ENCODE results near the gene MAST4.

Gene MAST4

GRCh38 chr5:67176936-67177335 is 580.7 kb downstream of the MAST4 start:
- no peak for DNase-seq

DNA sequence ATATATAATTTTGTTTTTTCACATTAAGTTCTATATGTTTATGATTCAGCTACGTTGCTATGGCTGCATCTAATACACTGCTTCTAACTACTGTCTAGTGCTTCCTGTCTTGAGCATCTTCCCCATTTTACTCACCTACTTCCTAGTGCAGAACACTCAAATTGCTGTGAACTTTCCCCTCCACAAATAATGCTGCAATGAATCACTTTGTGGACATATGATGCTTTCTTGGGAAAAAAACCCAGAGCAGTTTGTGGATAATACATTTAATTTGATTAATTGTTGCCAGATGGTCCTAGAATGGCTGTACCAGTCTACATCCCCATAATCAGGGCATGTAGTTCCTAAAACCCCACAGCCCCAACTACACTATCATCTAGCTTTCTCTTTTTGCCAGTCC is 581.9 kb downstream of the MAST4 start:
- DNase-seq = no peak

DNA sequence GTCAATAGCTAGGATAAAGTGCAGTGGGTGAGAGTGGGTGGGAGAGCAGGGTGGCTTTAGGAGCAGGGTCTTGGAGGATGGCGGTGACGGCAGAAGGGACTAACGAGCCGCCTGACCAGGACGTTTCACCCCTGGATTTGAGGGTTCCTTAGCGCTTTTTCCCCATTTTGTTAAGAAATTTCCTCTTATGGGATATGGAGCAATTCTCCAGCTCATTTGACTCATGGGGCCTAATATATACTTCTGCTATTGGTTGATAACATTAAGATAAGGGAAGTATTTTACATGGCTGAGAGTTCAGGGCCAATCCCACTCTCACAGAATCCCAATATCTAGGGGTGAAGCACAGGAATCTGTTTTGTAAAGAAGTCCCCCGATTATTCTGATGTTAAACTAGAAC is 582.8 kb downstream of the MAST4 start:
- no peak for DNase-seq

- DNase-seq = no peak
Measured at GRCh38 chr5:67179697-67180361, 583.6 kb downstream of the MAST4 start.

- no peak for DNase-seq
Measured at GRCh38 chr5:67181648-67182221, 585.5 kb downstream of the MAST4 start.

DNA sequence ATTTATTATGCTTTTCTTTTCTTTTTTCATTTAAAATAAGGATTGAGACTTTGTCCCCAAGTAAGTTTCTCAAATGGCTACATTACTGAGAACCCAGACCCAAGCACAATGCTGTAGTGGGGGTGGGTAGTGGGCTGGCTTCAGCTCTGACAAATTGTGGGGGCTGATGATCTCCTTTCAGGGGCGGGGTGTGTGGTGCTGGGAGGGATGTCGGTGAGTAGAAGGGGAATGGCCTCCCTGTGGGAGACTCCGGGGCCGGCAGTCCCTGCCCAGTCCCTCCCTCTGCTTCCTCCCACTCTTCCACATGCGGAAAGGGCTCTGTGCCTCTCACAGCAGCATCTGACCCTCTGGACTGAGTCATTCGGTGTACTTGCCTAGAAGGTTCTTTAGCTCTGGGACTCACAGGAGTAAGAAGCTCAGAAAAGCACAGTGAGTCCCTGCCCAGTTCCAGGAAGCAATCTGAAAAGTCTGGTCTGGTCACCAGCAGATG is 586.2 kb downstream of the MAST4 start:
- DNase-seq = no peak

- DNase-seq = no peak
Measured at GRCh38 chr5:67183859-67184258, 587.7 kb downstream of the MAST4 start.

- no peak for DNase-seq
Measured at GRCh38 chr5:67187006-67187715, 591.0 kb downstream of the MAST4 start.

DNA sequence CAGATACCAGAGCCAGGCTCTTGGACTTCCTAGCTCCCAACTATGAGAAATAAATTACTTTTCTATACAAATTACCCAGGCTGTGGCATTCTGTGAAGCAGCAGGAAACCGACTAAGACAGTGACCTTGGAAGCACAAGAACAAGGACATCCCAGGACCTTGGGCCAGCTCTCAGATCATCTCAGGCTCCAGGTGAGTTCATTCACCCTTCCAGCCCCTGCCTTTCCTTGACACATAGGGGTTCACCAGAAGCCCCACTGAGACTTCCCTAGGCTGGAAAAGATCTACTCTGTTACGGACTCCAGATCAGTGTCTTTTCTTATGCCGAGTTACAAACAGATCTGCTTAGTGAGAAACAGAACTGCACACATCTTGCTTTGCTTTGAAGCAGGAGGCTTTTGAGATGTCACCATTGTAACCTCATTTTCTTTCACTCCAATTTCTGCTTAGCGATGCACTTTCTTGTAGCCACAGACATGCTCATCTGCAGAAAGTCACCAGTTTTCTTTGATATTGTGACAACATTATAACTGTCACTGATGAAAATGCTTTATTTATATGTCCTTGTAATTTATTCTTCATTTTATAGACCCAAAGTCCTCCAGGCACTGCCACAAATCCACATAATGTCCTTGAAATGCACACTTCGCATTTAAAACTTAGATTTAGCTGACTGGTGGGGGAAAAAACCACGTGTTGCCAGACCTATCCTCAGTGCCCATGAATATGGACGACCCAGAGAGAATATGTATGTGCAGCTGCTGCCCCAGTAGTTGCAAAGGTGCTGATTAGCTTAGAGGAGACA is 592.3 kb downstream of the MAST4 start:
- DNase-seq = no peak

DNA sequence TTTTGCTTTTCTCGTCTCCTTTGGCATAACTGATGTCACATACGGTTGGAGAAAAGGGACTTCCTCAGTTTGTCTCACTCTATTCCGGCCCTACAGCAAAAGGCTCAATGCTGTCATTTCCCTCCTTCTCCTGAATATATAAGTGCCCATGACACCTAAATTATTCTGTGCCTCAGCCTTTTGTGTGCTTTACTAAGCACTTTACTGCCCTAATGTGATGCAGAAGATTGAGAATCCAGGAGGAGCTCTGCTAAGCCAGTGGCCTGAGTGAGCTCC is 592.8 kb downstream of the MAST4 start:
- no peak for DNase-seq

DNA sequence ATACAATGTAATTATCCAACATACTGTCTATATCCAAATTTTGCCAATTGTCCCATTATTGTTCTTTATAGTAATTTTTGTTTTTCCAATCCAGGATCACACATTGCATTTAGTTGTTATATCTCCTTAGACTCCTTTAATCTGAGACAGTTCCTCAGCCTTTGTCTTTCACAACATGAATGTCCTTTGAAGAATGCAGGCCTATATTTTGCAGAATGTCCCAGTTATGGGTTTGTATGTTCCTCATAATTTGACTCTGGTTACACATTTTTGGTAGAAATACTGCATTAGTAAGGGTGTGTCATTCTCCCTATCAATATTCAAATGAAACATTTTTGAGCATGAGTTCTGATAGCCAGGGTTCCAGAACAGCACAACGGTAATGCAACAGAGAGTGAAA is 593.7 kb downstream of the MAST4 start:
- DNase-seq = no peak

DNA sequence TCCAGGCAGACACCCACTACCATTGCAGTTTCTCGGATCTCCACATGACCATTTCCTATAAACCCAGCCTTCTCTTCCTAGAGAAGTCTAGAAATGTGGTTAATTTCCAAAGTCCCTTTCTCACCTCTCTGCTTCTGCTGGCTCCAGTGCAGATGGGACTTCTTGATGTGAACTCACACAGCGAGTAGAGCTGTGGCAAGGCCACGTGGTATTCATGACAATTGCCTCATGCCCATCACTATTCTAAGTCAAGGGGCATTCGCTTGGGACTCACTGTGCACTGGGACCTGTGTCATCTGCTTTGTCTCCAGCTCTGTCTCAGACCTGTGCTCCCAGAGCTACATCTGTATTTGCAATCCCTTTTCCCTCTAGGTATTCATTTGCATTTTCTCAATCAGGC is 594.2 kb downstream of the MAST4 start:
- no peak for DNase-seq

DNA sequence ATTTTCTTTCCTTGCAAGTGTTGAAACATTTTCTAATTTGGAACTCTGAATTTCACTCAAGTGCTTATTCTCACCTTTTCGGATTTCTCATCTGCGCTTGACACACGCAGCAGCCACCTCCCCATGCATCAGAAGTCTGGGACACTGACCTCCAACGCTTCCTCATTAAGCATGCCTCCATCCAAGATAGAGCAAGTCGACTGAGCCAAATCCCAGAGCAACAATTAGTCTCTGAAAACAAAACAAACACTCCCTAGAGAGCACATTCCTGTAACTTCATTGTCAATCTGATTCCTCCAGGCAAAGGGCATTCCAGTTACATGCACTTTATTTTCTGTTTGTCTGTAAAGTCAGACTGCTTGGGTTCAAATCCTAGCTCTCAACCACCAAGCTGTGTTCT is 594.7 kb downstream of the MAST4 start:
- DNase-seq = no peak

DNA sequence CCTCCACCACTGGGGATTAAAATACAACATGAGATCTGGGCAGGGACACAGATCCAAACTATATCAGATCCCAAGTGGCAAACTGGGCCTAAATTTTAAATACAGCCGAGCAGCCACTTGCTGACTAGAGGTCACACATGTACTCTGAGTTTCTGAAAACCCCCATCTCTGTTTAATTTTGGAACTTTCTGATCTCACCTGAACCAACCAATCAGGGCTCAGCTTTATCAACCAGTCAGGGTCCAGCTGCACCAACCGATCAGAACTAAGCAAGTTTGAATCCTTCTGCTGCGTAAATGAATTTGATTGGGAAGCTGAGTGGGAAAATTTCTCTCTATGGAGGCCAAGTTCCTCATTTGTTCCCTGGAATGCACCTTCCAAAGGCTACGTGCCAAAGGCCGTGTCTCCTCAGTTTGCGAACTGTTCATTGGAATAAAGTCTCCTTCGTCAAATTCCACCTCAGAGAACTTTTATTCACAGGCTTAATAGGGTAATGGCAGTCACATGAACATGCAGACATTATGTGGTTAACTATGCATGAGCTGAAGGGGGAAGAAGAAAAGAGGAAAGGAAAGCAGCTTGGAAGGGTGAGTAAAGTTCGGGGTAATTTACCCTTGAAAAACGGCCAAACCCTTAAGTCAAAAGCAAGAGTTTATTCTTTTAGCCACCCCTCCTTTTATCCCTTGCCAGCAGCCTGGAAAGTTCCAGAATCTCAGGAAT is 596.7 kb downstream of the MAST4 start:
- no peak for DNase-seq

- no peak for DNase-seq
Measured at GRCh38 chr5:67193439-67193807, 597.2 kb downstream of the MAST4 start.

- DNase-seq = no peak
Measured at GRCh38 chr5:67194166-67194565, 598.0 kb downstream of the MAST4 start.

DNA sequence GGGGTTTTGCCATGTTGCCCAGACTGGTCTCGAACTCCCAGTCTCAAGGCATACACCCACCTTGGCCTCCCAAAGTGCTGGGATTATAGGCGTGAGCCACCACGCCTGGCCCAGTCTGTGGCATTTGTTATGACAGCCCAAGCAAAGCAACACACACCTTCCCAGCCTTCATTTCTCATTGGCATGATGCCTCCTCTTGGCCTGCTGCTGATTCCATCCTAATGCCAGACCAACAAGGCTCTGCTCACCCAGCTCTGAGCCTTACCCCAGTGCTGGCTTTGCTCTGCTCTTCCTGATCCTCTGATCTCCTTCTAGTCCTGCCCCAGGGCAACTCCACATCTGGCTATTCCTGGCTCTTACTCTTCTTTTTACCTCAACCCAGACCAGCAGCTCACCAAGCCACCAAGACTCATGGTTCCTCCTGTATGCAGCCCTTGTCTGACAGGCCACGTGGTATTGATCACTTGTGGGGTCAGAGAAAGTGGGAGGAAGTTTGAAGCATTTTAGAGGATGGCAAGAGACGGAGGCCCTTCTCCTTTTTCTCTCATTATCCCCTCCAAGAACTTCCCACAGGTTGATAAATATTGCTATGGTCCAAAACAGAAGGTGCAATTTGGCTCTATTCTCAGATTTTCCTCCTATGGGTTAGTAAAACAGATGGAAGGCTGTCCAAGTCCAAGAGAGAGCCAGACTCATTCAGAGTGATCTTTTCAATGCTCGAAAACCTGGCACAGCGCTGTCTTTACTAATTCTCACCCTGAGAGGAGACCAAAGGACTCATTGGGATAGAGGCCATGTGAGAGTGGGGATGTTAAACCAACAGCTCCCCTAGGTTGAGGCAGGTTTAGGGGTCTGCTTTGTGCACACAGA is 599.4 kb downstream of the MAST4 start:
- no peak for DNase-seq

- no peak for DNase-seq
Measured at GRCh38 chr5:67196537-67197059, 600.4 kb downstream of the MAST4 start, which contains the start of gene CD180. Gene CD180, minus strand, starts transcription at chr5:67196799. Its CDS starts 158 bp downstream, at chr5:67196641.

GRCh38 chr5:67197536-67197935 is 601.3 kb downstream of the MAST4 start:
- DNase-seq = no peak

DNA sequence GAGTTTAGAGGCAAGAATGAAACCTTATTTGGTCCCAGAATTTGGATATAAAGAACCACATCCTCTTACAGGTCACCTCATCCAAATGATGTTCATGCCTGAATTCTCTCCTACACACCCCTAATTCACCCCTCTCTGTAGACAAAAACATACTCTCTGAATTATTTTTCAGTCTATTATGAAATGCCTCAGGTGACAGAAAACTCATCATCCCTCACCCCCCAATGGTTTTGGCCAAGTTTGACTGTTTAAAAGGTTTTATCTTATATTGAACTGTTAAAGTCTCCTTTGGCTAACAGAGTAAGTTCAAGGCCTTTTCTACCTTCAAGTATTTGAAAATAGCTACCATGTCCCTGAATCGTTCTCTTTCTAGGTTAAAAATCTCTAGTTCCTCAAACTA is 602.7 kb downstream of the MAST4 start:
- DNase-seq = no peak

GRCh38 chr5:67199859-67200258 is 603.7 kb downstream of the MAST4 start:
- DNase-seq = no peak
